Thyroid gland (tissue), 4 donors: Measurements from ENCODE around the gene ATE1. TPM values are rescaled to one million over a fixed set of nuclear protein-coding genes. Genes with fewer than 3 reads are reported as not detected.

ENCODE experiments used
- DNase-seq, 2 donors: peaks; one replicate each; pipeline ENCODE4 v3.0.0-alpha.2; 2019
- H3K27ac ChIP-seq, 3 donors: fragments of 200-600 bp; sonication (generic); 1 replicate in 2 of 3; 2 replicates in 1 of 3; pipeline ENCODE4 v1.5.1; 2016 to 2019; ENCODE audit warnings: mild to moderate bottlenecking in 1 of 3, moderate library complexity in 1 of 3
- H3K27me3 ChIP-seq: fragments of 200-600 bp; sonication (generic); one replicate; pipeline ENCODE4 v1.5.1; 2019
- H3K36me3 ChIP-seq, 2 donors: fragments of 200-600 bp; sonication (generic); one replicate each; pipeline ENCODE4 v1.5.1; 2016 to 2019
- H3K4me1 ChIP-seq, 2 donors: fragments of 200-600 bp; sonication (generic); one replicate each; pipeline ENCODE4 v1.5.1; 2017 to 2019
- H3K4me3 ChIP-seq, 3 donors: fragments of 200-600 bp; sonication (generic); replicated peaks in 1 of 3; 1 replicate in 2 of 3; 2 replicates in 1 of 3; pipeline ENCODE4 v1.5.1; 2016; ENCODE audit warnings: mild to moderate bottlenecking in 1 of 3
- H3K9me3 ChIP-seq: fragments of 200-600 bp; sonication (generic); one replicate; pipeline ENCODE4 v1.5.1; 2017
- CTCF ChIP-seq, 6 experiments: fragments of 200-600 bp in 3 of 6; fragments of 450-650 bp in 3 of 6; sonication (generic) in 3 of 6; IDR thresholded peaks; one replicate each; pipeline ENCODE4 v1.5.1; 2016 to 2019; ENCODE audit warnings: antibody characterized with exemption in 6 of 6, mild to moderate bottlenecking in 2 of 6, inconsistent platforms in 1 of 6, moderate library complexity in 1 of 6
- POLR2A ChIP-seq, 2 donors: fragments of 450-650 bp; IDR thresholded peaks; one replicate each; pipeline ENCODE4 v1.6.1; 2017; ENCODE audit warnings: antibody characterized with exemption in 2 of 2, mild to moderate bottlenecking in 2 of 2, moderate library complexity in 1 of 2
- WGBS, 2 donors: methylation state at CpG; one replicate each; pipeline ENCODE4 v1.1.5; 2017; 5-methylcytosine and 5-hydroxymethylcytosine counted together
- intact Hi-C: fragments of 100-400 bp; cut with DNase I; formaldehyde crosslinking; loops from one replicate; pipeline ENCODE4 v1.15.1; 2023
- total RNA-seq, 4 donors: library from RNA; depleted of rRNA; stranded (reverse); fragments of >200 nt; gene quantifications; one replicate each; pipeline ENCODE4 v1.2.3, GENCODE V29; 2016

ATE1 gene
- total RNA-seq, 4 donors from 2014 or later, result 47.3 to 66.0 (median 58.0) TPM

- H3K36me3 ChIP-seq, result peaks cover 5 to 8% of the 10 kb centered on the region in 2 donors
- WGBS, 2 donors, result 86 to 87% methylated on average over 1 of the region's 1 CpG
- intact Hi-C loops, result no loop called here
Observed at GRCh38 chr10:121851786-121852185, 76.0 kb downstream of the ATE1 start.

GRCh38 chr10:121848082-121848481, 79.7 kb downstream of the ATE1 start:
- H3K27ac ChIP-seq, result no peak overlapping the region
- intact Hi-C loops, result no loop called here
- H3K36me3 ChIP-seq, result peaks cover 0 to 5% of the 10 kb centered on the region in 2 donors
- DNase-seq, result no peak
- no peaks in the 10 kb centered on the region for H3K27me3 ChIP-seq
- no peaks in the 10 kb centered on the region for H3K4me1 ChIP-seq
- H3K4me3 ChIP-seq, result no peak overlapping the region
- WGBS, 2 donors, result 90 to 91% methylated on average over 8 of the region's 8 CpGs
- no peaks in the 10 kb centered on the region for H3K9me3 ChIP-seq
- TF ChIP-seq CTCF (IDR thresholded peaks at IDR 0.05) (no peak), POLR2A (IDR thresholded peaks at IDR 0.05) (no peak)

More at GRCh38 chr10:121851786-121852185, 76.0 kb downstream of the ATE1 start:
- DNase-seq, result no peak
- Histone ChIP-seq H3K27me3 (no peaks in the 10 kb centered on the region), H3K4me1 (no peaks in the 10 kb centered on the region), H3K4me3 (no peak overlapping the region), H3K9me3 (no peaks in the 10 kb centered on the region), H3K27ac (no peak overlapping the region)
- TF ChIP-seq POLR2A (IDR thresholded peaks at IDR 0.05) (no peak), CTCF (IDR thresholded peaks at IDR 0.05) (no peak)

GRCh38 chr10:121846555-121846954, 81.3 kb downstream of the ATE1 start:
- Histone ChIP-seq H3K4me1 (no peaks in the 10 kb centered on the region), H3K4me3 (no peak overlapping the region), H3K27ac (no peak overlapping the region), H3K36me3 (peaks cover 0 to 5% of the 10 kb centered on the region in 2 donors), H3K9me3 (no peaks in the 10 kb centered on the region), H3K27me3 (no peaks in the 10 kb centered on the region)
- no peak for TF ChIP-seq POLR2A (IDR thresholded peaks at IDR 0.05)
- TF ChIP-seq CTCF (IDR thresholded peaks at IDR 0.05), result no peak
- WGBS, 2 donors, result 98 to 99% methylated on average over 2 of the region's 2 CpGs
- no peak for DNase-seq
- intact Hi-C loops, result no loop called here

GRCh38 chr10:121845044-121845784, 82.6 kb downstream of the ATE1 start:
- no peak overlapping the region for H3K27ac ChIP-seq
- no peak for DNase-seq
- no peaks in the 10 kb centered on the region for H3K4me1 ChIP-seq
- no peak for TF ChIP-seq POLR2A (IDR thresholded peaks at IDR 0.05)
- TF ChIP-seq CTCF (IDR thresholded peaks at IDR 0.05), result no peak
- intact Hi-C loops, result no loop called here
- 93 to 97% methylated on average over 3 of the region's 3 CpGs for WGBS, 2 donors
- no peak overlapping the region for H3K4me3 ChIP-seq
- no peaks in the 10 kb centered on the region for H3K9me3 ChIP-seq
- no peaks in the 10 kb centered on the region for H3K27me3 ChIP-seq
- peaks cover 0 to 5% of the 10 kb centered on the region in 2 donors for H3K36me3 ChIP-seq

GRCh38 chr10:121844537-121844936, 83.3 kb downstream of the ATE1 start:
- no peaks in the 10 kb centered on the region for H3K9me3 ChIP-seq
- no peak for DNase-seq
- no peak overlapping the region for H3K4me3 ChIP-seq
- TF ChIP-seq POLR2A (IDR thresholded peaks at IDR 0.05) (no peak), CTCF (IDR thresholded peaks at IDR 0.05) (no peak)
- no peak overlapping the region for H3K27ac ChIP-seq
- H3K4me1 ChIP-seq, result no peaks in the 10 kb centered on the region
- intact Hi-C loops, result no loop called here
- peaks cover 0 to 5% of the 10 kb centered on the region in 2 donors for H3K36me3 ChIP-seq
- 62 to 65% methylated on average over 3 of the region's 3 CpGs for WGBS, 2 donors
- H3K27me3 ChIP-seq, result no peaks in the 10 kb centered on the region
